Lung (tissue), 12 donors: Measurements from ENCODE around the gene ROCK1. TPM values are rescaled to one million over a fixed set of nuclear protein-coding genes. Genes with fewer than 3 reads are reported as not detected.

Source experiments
- ATAC-seq: fragments of 200-7000 bp; cut with Tn5 transposase; one replicate; pipeline ENCODE4 v1.9.1; 2020; ENCODE audit warnings: moderate number of reproducible peaks; ENCODE audit not compliant: insufficient read depth, low FRiP score
- DNase-seq, 3 donors: peaks; one replicate each; pipeline ENCODE4 v3.0.0-alpha.2; 2013 to 2017
- H3K27ac ChIP-seq, 2 donors: one replicate each; pipeline ENCODE4 v1.5.1; 2013; ENCODE audit warnings: mild to moderate bottlenecking in 2 of 2, moderate library complexity in 2 of 2, control low read depth in 1 of 2, inconsistent platforms in 1 of 2, low read depth in 1 of 2, low read length in 1 of 2
- H3K27me3 ChIP-seq, 3 donors: one replicate each; pipeline ENCODE4 v1.5.1; 2013; ENCODE audit warnings: low read length in 2 of 3; ENCODE audit not compliant: control insufficient read depth in 3 of 3, insufficient read depth in 3 of 3
- H3K36me3 ChIP-seq, 4 donors: one replicate each; pipeline ENCODE4 v1.5.1; 2013; ENCODE audit warnings: low read length in 4 of 4, mild to moderate bottlenecking in 1 of 4, moderate library complexity in 1 of 4; ENCODE audit not compliant: control insufficient read depth in 4 of 4, insufficient read depth in 4 of 4
- H3K4me1 ChIP-seq, 5 donors: one replicate each; pipeline ENCODE4 v1.5.1; 2013; ENCODE audit warnings: low read length in 5 of 5, mild to moderate bottlenecking in 2 of 5, moderate library complexity in 1 of 5; ENCODE audit not compliant: control insufficient read depth in 5 of 5, insufficient read depth in 5 of 5
- H3K4me3 ChIP-seq: one replicate; pipeline ENCODE4 v1.5.1; 2013; ENCODE audit warnings: mild to moderate bottlenecking, control low read depth, moderate library complexity
- H3K9ac ChIP-seq, 2 donors: one replicate each; pipeline ENCODE4 v1.5.1; 2013; ENCODE audit warnings: low read length in 2 of 2, control low read depth in 1 of 2; ENCODE audit not compliant: insufficient read depth in 1 of 2
- H3K9me3 ChIP-seq, 4 donors: one replicate each; pipeline ENCODE4 v1.5.1; 2013; ENCODE audit warnings: low read length in 3 of 4, mild to moderate bottlenecking in 1 of 4, moderate library complexity in 1 of 4; ENCODE audit not compliant: control insufficient read depth in 4 of 4, insufficient read depth in 3 of 4
- WGBS, 2 donors: extraction: QIAGEN DNeasy Blood & Tissue Kit; methylation state at CpG; one replicate each; pipeline ENCODE4 v1.1.7; 2013; 5-methylcytosine and 5-hydroxymethylcytosine counted together
- polyA plus RNA-seq, 2 donors: library from polyadenylated mRNA; stranded (reverse); fragments of 200-250 nt; gene quantifications; one replicate each; pipeline ENCODE4 v1.2.1, GENCODE V29; 2013
- total RNA-seq, 2 donors: library from RNA; depleted of rRNA in 1 of 2; stranded (reverse); fragments of >200 nt in 1 of 2; gene quantifications; one replicate each; pipeline ENCODE4 v1.2.1, GENCODE V29; 2014 to 2021
- TF ChIP-seq, protein P1 (sequence below): IDR thresholded peaks from 2 replicates; pipeline ENCODE4 v1.5.1; 2012; ENCODE audit warnings: mild to moderate bottlenecking; ENCODE audit errors: control extremely low read depth, extremely low read depth
- donor health status: control.
- donor health status: control.
- donor health status: Bipolar disorder and iron deficiency.
- donor health status: healthy.
- donor health status: DM: yes; HTN: yes; CAD: no.

The ROCK1 gene
- total and polyA plus RNA-seq, 4 donors, result 13.4 to 115 (median 35.9) TPM

DNA sequence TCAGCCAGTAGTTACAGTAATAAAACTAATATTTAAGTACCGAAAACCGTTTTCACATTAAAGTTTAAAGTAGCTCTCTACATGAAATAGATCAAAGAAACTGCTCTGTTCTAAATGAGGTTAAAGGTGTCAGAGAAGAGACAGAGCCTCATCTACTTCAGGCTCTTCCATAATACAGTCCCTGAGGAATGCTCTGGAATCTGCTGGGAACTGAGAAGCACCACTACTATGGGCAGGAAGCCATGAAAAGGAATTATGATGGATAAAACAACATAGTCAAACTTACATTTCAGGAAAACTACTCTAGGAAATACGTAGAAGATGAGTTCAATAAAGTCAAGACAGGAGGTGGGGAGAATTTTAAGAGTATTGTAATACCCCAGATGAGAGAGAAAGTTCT is 60.0 kb downstream of the ROCK1 start:
- Histone ChIP-seq H3K9me3 (no peaks in the 10 kb centered on the region), H3K9ac (no peak overlapping the region), H3K27me3 (no peaks in the 10 kb centered on the region), H3K4me3 (no peak overlapping the region), H3K36me3 (peaks cover 0 to 3% (median 1%) of the 10 kb centered on the region in 4 donors), H3K27ac (peak overlapping the region in 1 of 2 donors; percentile 42), H3K4me1 (peaks cover 0 to 33% (median 0%) of the 10 kb centered on the region in 5 donors)
- ATAC-seq (no peak), DNase-seq (no peak)
- TF ChIP-seq, protein P1, sequence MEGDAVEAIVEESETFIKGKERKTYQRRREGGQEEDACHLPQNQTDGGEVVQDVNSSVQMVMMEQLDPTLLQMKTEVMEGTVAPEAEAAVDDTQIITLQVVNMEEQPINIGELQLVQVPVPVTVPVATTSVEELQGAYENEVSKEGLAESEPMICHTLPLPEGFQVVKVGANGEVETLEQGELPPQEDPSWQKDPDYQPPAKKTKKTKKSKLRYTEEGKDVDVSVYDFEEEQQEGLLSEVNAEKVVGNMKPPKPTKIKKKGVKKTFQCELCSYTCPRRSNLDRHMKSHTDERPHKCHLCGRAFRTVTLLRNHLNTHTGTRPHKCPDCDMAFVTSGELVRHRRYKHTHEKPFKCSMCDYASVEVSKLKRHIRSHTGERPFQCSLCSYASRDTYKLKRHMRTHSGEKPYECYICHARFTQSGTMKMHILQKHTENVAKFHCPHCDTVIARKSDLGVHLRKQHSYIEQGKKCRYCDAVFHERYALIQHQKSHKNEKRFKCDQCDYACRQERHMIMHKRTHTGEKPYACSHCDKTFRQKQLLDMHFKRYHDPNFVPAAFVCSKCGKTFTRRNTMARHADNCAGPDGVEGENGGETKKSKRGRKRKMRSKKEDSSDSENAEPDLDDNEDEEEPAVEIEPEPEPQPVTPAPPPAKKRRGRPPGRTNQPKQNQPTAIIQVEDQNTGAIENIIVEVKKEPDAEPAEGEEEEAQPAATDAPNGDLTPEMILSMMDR, result no peak
- WGBS, 2 donors, result 84 to 95% methylated on average over 3 of the region's 3 CpGs

DNA sequence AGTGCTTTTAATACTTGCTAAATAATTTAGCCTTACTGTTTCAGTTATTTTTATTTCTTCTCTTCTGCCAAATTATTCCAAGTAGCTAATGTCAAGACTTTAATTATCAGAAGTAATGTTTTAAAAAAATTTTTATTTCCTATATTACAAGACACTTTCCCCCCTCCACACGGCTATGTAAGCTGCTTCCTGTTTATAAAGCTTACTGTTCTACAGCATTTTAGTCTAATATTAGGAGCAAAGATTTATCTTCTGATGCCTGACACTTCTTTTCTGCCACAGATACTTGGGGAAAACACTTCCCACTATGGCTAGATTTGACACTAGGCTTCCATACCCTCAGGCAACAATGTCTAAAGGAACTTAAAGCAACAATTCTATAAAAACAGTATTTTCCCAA is 62.3 kb downstream of the ROCK1 start:
- ATAC-seq (no peak), DNase-seq (peak in 1 of 3 donors; percentile 49)
- no peak overlapping the region for H3K27ac ChIP-seq
- H3K4me3 ChIP-seq, result no peak overlapping the region
- no peaks in the 10 kb centered on the region for H3K27me3 ChIP-seq
- WGBS, 2 donors, result 9 to 32% methylated on average over 1 of the region's 1 CpG
- H3K9ac ChIP-seq, result no peak overlapping the region
- H3K36me3 ChIP-seq, result peaks cover 0 to 6% (median 3%) of the 10 kb centered on the region in 4 donors
- TF ChIP-seq, protein P1, result no peak
- H3K9me3 ChIP-seq, result no peaks in the 10 kb centered on the region
- H3K4me1 ChIP-seq, result peaks cover 0 to 22% (median 0%) of the 10 kb centered on the region in 5 donors

DNA sequence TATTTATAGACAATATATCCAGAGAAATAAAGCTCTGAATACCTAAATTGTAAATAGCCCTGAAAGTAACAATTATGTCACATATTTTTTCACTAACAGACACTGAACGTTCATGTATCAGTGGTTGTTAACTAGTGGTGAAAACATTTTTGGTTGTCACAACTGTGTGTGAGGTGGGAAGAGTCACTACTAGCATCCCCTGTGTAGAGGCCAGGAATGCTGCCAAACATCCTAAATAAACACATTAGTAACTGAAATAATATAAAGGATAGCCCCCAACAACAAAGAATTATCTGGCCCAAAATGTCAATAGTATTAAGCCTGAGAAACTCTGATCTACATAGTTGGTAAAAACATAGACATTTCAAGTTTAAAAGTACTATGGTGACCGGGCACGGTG is 64.5 kb downstream of the ROCK1 start:
- no peak for DNase-seq
- Histone ChIP-seq H3K9ac (no peak overlapping the region), H3K27me3 (no peaks in the 10 kb centered on the region), H3K4me3 (no peak overlapping the region), H3K27ac (no peak overlapping the region), H3K4me1 (peaks cover 0 to 11% (median 0%) of the 10 kb centered on the region in 5 donors), H3K36me3 (peaks cover 0 to 6% (median 3%) of the 10 kb centered on the region in 4 donors), H3K9me3 (no peaks in the 10 kb centered on the region)
- ATAC-seq, result no peak
- WGBS, 2 donors, result 90 to 95% methylated on average over 3 of the region's 3 CpGs
- TF ChIP-seq, protein P1, result no peak

DNA sequence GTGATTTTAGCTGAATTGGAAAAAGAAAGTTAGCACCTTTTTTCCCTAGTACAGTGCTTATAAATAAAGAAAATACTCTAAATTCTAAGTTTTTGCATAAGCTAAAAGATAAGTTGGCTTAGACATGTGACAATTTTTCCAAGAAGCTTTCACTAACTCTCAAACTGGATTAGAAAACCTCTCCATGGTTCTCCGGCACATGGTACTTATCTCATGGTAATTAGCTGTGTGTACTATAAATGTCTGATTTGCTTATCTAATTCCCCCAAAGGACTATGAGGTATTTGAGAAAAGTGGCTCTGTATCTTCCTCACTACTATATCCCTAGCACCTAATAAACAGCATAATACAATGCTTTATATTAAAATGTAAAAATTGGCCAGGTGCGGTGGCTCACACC is 71.1 kb downstream of the ROCK1 start:
- DNase-seq (no peak), ATAC-seq (no peak)
- no peaks in the 10 kb centered on the region for H3K9me3 ChIP-seq
- H3K27me3 ChIP-seq, result no peaks in the 10 kb centered on the region
- no peak overlapping the region for H3K27ac ChIP-seq
- H3K4me1 ChIP-seq, result peaks cover 0 to 2% (median 0%) of the 10 kb centered on the region in 5 donors
- peaks cover 0 to 9% (median 2%) of the 10 kb centered on the region in 4 donors for H3K36me3 ChIP-seq
- H3K4me3 ChIP-seq, result no peak overlapping the region
- 96 to 98% methylated on average over 2 of the region's 2 CpGs for WGBS, 2 donors
- no peak overlapping the region for H3K9ac ChIP-seq
- TF ChIP-seq, protein P1, result no peak
